Bronchial epithelial cell (primary cell): Measurements from ENCODE around the gene WDFY4. TPM values are rescaled to one million over a fixed set of nuclear protein-coding genes. Genes with fewer than 3 reads are reported as not detected.

Experiments
- DNase-seq: peaks from one replicate; pipeline ENCODE4 v3.0.0-alpha.2; 2010; ENCODE audit warnings: low read depth
- FAIRE-seq: peaks from 2 replicates; lab custom pipeline; 2011; peaks lifted over from hg19 to GRCh38; lab: Jason Lieb, UNC
- H3K27me3 ChIP-seq: 2 replicates; pipeline ENCODE4 v1.5.1; 2011; ENCODE audit warnings: low read length; ENCODE audit not compliant: control insufficient read depth, insufficient read depth
- H3K36me3 ChIP-seq: 2 replicates; pipeline ENCODE4 v1.5.1; 2011; ENCODE audit warnings: low read length; ENCODE audit not compliant: control insufficient read depth, insufficient read depth
- H3K4me3 ChIP-seq: 2 replicates; pipeline ENCODE4 v1.5.1; 2011; ENCODE audit warnings: mild to moderate bottlenecking, low read depth, low read length, control low read depth
- CTCF ChIP-seq: IDR thresholded peaks from 2 replicates; pipeline ENCODE4 v1.5.1; 2011; ENCODE audit warnings: mild to moderate bottlenecking, moderate library complexity, low read length, control low read depth, inconsistent platforms; ENCODE audit not compliant: insufficient read depth, severe bottlenecking
- total RNA-seq: library from RNA; depleted of rRNA; stranded (reverse); fragments of >200 nt; gene quantifications from 2 replicates; pipeline ENCODE4 v1.2.1, GENCODE V29; 2014

Gene WDFY4
- total RNA-seq, 1 donor from 2014 or later = under 0.01 TPM

GRCh38 chr10:48792121-48792520 lies 107.4 kb downstream of the WDFY4 start:
- DNase-seq = no peak
- no peak for FAIRE-seq
- TF ChIP-seq CTCF = no peak
- H3K27me3 ChIP-seq = no peaks in the 10 kb centered on the region
- no peaks in the 10 kb centered on the region for H3K36me3 ChIP-seq
- H3K4me3 ChIP-seq = no peak overlapping the region

DNA sequence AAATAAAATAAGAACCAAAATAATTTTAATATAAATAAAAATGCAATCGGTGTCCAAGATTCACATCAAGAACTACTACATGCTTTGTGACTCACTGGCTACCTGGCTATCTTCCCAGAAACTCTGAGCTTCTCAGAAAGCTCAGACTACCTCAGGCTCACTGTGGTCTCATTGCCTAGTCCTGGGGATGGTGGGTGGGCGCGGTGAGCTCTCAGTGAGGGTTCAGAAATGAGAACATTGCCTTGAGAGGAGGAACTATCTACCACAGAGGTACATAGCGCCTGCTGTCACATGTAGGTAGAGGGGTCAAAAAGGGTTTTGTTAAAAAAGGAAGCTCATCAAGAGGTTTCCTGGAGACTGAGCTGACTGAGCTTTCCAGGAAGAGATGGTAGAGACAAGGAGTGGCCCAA lies 108.0 kb downstream of the WDFY4 start:
- no peak for TF ChIP-seq CTCF
- FAIRE-seq = peak; percentile 47
- peak; percentile 91 for DNase-seq

DNA sequence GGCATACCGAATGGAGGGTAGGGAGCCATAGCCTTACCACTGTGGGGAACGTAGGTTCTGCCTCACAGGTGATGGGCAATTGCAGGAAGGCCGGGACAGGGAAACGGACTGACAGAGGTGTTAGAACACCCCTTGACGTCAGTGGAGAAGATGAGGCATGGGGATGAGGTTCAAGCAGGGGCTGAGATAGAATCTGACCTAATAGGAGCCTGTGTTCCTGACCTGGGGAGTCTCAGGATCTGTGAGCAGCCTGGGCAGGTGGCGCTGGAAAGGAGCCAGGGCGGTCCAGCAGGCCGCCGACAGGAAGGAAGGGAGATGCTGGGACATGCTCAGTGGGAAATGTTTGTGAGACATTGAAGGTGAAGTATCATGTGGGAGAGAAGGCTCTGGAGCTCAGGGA lies 109.4 kb downstream of the WDFY4 start:
- peak; percentile 73 for FAIRE-seq
- TF ChIP-seq CTCF = no peak
- H3K4me3 ChIP-seq = no peak overlapping the region
- DNase-seq = peak; percentile 80
- H3K36me3 ChIP-seq = no peaks in the 10 kb centered on the region
- no peaks in the 10 kb centered on the region for H3K27me3 ChIP-seq

More for the DNA sequence above, 108.0 kb downstream of the WDFY4 start:
- no peak overlapping the region for H3K4me3 ChIP-seq
- H3K36me3 ChIP-seq = no peaks in the 10 kb centered on the region
- no peaks in the 10 kb centered on the region for H3K27me3 ChIP-seq

DNA sequence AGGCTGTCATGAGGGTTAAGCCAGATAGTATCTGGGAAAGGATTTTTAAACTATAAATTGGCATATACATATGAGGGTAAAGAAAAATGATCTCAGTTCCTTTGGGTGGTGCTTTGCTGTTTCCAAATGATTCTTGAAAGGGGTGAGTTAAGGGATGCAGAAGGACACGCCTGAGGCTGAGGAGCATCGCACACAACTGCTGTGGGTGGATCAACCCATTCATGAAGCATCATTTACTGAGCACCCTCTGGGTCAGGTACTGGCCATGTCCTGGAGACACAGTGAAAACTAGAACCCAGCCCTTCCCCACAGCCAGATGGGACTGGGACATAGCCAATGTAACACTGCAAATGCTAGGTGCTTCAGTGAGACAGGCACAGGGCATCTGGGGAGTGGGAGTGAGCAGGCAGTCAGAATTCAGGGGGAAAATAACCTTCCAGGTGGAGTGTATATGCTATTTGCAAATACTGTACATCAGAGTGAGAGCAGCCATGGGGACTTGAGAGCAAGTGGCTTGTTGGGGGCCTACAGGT lies 112.1 kb downstream of the WDFY4 start:
- TF ChIP-seq CTCF = no peak
- no peak for FAIRE-seq
- H3K4me3 ChIP-seq = no peak overlapping the region
- H3K36me3 ChIP-seq = no peaks in the 10 kb centered on the region
- DNase-seq = no peak
- no peaks in the 10 kb centered on the region for H3K27me3 ChIP-seq

- no peak for TF ChIP-seq CTCF
- DNase-seq (no peak), FAIRE-seq (no peak)
- H3K4me3 ChIP-seq = no peak overlapping the region
- H3K27me3 ChIP-seq = no peaks in the 10 kb centered on the region
- no peaks in the 10 kb centered on the region for H3K36me3 ChIP-seq
Observed at GRCh38 chr10:48797830-48798229, 113.2 kb downstream of the WDFY4 start.
